ENCODE results near the gene SLC17A9.

DNA sequence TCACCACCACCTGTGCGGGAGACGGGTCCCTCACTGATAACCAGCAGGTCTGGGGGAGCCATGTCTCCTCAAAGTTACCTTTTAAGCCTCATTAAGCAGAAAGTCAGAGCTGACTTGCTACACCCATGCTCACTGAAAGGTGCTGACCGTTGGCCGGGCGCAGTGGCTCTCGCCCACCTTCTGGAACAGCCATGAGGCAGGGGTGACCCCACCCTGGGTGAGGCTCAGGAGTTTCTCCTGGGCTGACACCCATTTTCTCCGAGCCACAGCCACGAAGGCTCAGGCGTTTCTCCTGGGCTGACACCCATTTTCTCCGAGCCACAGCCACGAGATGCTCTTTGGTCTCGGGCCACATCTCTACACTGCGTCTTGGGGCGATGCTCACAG is 44.1 kb downstream of the SLC17A9 start:
- no peak for TF ChIP-seq POLR2AphosphoS5 (IDR thresholded peaks at IDR 0.05; ENCODE audit: low read depth)
- TF ChIP-seq, protein P1, sequence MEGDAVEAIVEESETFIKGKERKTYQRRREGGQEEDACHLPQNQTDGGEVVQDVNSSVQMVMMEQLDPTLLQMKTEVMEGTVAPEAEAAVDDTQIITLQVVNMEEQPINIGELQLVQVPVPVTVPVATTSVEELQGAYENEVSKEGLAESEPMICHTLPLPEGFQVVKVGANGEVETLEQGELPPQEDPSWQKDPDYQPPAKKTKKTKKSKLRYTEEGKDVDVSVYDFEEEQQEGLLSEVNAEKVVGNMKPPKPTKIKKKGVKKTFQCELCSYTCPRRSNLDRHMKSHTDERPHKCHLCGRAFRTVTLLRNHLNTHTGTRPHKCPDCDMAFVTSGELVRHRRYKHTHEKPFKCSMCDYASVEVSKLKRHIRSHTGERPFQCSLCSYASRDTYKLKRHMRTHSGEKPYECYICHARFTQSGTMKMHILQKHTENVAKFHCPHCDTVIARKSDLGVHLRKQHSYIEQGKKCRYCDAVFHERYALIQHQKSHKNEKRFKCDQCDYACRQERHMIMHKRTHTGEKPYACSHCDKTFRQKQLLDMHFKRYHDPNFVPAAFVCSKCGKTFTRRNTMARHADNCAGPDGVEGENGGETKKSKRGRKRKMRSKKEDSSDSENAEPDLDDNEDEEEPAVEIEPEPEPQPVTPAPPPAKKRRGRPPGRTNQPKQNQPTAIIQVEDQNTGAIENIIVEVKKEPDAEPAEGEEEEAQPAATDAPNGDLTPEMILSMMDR (conservative IDR thresholded peaks at IDR 0.05; ENCODE audit: low read depth in 2 of 2): no peak
- no peak for TF ChIP-seq EZH2 (IDR thresholded peaks at IDR 0.05; ENCODE audit: low read depth, unreplicated experiment)
- TF ChIP-seq, protein P2, sequence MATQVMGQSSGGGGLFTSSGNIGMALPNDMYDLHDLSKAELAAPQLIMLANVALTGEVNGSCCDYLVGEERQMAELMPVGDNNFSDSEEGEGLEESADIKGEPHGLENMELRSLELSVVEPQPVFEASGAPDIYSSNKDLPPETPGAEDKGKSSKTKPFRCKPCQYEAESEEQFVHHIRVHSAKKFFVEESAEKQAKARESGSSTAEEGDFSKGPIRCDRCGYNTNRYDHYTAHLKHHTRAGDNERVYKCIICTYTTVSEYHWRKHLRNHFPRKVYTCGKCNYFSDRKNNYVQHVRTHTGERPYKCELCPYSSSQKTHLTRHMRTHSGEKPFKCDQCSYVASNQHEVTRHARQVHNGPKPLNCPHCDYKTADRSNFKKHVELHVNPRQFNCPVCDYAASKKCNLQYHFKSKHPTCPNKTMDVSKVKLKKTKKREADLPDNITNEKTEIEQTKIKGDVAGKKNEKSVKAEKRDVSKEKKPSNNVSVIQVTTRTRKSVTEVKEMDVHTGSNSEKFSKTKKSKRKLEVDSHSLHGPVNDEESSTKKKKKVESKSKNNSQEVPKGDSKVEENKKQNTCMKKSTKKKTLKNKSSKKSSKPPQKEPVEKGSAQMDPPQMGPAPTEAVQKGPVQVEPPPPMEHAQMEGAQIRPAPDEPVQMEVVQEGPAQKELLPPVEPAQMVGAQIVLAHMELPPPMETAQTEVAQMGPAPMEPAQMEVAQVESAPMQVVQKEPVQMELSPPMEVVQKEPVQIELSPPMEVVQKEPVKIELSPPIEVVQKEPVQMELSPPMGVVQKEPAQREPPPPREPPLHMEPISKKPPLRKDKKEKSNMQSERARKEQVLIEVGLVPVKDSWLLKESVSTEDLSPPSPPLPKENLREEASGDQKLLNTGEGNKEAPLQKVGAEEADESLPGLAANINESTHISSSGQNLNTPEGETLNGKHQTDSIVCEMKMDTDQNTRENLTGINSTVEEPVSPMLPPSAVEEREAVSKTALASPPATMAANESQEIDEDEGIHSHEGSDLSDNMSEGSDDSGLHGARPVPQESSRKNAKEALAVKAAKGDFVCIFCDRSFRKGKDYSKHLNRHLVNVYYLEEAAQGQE (IDR thresholded peaks at IDR 0.05; ENCODE audit: unreplicated experiment): no peak
- TF ChIP-seq JUNB (IDR thresholded peaks at IDR 0.05; ENCODE audit: unreplicated experiment): no peak
- no peak for TF ChIP-seq ZNF331 (CRISPR knock-in tag; IDR thresholded peaks at IDR 0.05; ENCODE audit: low read depth)
- TF ChIP-seq NANOG (IDR thresholded peaks at IDR 0.05; ENCODE audit: borderline replicate concordance): no peak
- TF ChIP-seq STAT1 (IDR thresholded peaks at IDR 0.05; ENCODE audit: unreplicated experiment): no peak
- TF ChIP-seq, protein P3, sequence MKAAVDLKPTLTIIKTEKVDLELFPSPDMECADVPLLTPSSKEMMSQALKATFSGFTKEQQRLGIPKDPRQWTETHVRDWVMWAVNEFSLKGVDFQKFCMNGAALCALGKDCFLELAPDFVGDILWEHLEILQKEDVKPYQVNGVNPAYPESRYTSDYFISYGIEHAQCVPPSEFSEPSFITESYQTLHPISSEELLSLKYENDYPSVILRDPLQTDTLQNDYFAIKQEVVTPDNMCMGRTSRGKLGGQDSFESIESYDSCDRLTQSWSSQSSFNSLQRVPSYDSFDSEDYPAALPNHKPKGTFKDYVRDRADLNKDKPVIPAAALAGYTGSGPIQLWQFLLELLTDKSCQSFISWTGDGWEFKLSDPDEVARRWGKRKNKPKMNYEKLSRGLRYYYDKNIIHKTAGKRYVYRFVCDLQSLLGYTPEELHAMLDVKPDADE (IDR thresholded peaks at IDR 0.05): no peak
- no peak for TF ChIP-seq EZH2phosphoT487 (IDR thresholded peaks at IDR 0.05; ENCODE audit: unreplicated experiment)
- TF ChIP-seq, protein P4, sequence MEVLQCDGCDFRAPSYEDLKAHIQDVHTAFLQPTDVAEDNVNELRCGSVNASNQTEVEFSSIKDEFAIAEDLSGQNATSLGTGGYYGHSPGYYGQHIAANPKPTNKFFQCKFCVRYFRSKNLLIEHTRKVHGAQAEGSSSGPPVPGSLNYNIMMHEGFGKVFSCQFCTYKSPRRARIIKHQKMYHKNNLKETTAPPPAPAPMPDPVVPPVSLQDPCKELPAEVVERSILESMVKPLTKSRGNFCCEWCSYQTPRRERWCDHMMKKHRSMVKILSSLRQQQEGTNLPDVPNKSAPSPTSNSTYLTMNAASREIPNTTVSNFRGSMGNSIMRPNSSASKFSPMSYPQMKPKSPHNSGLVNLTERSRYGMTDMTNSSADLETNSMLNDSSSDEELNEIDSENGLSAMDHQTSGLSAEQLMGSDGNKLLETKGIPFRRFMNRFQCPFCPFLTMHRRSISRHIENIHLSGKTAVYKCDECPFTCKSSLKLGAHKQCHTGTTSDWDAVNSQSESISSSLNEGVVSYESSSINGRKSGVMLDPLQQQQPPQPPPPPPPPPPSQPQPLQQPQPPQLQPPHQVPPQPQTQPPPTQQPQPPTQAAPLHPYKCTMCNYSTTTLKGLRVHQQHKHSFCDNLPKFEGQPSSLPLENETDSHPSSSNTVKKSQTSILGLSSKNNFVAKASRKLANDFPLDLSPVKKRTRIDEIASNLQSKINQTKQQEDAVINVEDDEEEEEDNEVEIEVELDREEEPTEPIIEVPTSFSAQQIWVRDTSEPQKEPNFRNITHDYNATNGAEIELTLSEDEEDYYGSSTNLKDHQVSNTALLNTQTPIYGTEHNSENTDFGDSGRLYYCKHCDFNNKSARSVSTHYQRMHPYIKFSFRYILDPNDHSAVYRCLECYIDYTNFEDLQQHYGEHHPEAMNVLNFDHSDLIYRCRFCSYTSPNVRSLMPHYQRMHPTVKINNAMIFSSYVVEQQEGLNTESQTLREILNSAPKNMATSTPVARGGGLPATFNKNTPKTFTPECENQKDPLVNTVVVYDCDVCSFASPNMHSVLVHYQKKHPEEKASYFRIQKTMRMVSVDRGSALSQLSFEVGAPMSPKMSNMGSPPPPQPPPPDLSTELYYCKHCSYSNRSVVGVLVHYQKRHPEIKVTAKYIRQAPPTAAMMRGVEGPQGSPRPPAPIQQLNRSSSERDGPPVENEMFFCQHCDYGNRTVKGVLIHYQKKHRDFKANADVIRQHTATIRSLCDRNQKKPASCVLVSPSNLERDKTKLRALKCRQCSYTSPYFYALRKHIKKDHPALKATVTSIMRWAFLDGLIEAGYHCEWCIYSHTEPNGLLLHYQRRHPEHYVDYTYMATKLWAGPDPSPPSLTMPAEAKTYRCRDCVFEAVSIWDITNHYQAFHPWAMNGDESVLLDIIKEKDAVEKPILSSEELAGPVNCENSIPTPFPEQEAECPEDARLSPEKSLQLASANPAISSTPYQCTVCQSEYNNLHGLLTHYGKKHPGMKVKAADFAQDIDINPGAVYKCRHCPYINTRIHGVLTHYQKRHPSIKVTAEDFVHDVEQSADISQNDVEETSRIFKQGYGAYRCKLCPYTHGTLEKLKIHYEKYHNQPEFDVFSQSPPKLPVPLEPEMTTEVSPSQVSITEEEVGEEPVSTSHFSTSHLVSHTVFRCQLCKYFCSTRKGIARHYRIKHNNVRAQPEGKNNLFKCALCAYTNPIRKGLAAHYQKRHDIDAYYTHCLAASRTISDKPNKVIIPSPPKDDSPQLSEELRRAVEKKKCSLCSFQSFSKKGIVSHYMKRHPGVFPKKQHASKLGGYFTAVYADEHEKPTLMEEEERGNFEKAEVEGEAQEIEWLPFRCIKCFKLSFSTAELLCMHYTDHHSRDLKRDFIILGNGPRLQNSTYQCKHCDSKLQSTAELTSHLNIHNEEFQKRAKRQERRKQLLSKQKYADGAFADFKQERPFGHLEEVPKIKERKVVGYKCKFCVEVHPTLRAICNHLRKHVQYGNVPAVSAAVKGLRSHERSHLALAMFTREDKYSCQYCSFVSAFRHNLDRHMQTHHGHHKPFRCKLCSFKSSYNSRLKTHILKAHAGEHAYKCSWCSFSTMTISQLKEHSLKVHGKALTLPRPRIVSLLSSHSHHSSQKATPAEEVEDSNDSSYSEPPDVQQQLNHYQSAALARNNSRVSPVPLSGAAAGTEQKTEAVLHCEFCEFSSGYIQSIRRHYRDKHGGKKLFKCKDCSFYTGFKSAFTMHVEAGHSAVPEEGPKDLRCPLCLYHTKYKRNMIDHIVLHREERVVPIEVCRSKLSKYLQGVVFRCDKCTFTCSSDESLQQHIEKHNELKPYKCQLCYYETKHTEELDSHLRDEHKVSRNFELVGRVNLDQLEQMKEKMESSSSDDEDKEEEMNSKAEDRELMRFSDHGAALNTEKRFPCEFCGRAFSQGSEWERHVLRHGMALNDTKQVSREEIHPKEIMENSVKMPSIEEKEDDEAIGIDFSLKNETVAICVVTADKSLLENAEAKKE (CRISPR knock-in tag; IDR thresholded peaks at IDR 0.05): no peak
